Panc1 (cell line): Measurements from ENCODE around the gene HAUS1.

Experiments used
- CTCF ChIP-seq: fragments of 450-650 bp; IDR thresholded peaks from 2 replicates; pipeline ENCODE4 v1.5.1; 2017; ENCODE audit warnings: mild to moderate bottlenecking
- POLR2AphosphoS5 ChIP-seq: IDR thresholded peaks from 2 replicates; pipeline ENCODE4 v1.6.1; 2012; ENCODE audit warnings: mild to moderate bottlenecking, low read depth, low read length, moderate library complexity
- REST ChIP-seq, 2 experiments: IDR thresholded peaks; 2 replicates each; pipeline ENCODE4 v1.6.1; 2011 to 2012; ENCODE audit warnings: low read depth in 2 of 2, control low read depth in 1 of 2, low read length in 1 of 2, mild to moderate bottlenecking in 1 of 2, moderate library complexity in 1 of 2; ENCODE audit not compliant: insufficient read depth in 1 of 2
- SIN3A ChIP-seq: IDR thresholded peaks from 2 replicates; pipeline ENCODE4 v1.6.1; 2012; ENCODE audit warnings: low read depth, mild to moderate bottlenecking, low read length, moderate library complexity, borderline replicate concordance; ENCODE audit not compliant: insufficient read depth

- TF ChIP-seq CTCF = no peak
- TF ChIP-seq SIN3A = no peak
- no peak for TF ChIP-seq REST (IDR thresholded peaks at IDR 0.05; ENCODE audit: insufficient read depth in 1 of 2, low read depth in 2 of 2, low read length in 1 of 2)
- TF ChIP-seq POLR2AphosphoS5 = no peak
Observed at GRCh38 chr18:46113751-46114150, 9.6 kb downstream of the HAUS1 start.
